ENCODE data around the gene HOXB6.

HOXB6 gene

DNA sequence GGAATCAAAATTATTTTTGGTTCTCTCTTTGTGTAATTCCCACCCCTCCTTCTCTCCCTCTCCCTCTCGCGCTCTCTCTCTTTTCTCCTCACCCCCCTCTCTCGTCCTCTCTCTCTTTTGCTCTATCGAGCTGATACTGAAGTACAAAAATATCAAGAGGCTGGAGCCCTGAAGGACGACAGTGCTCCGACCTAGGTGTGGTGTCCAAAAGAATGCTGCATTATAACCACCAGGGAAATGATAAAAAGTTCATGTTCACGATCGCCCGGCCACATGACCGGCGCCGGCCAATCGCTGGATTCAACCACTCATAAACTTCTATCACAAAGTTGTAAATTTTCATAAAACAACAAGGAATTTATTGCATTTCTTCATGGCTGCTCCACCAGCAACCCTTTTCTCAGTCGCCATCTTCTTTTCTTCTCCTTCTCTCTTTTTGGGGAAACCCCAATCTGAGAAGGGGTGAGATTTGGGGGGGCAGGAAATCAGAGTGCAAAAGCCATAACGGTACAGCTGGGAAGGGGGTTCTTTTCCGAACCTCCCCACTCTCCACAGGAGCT, at the start of gene HOXB6:
Gene HOXB6 (minus strand): TSS at position 217 of the 560 bp plus-strand sequence. CDS start 6,836 bp downstream, outside the sequence.
- no peak for TF ChIP-seq ZNF70 (CRISPR knock-in tag; IDR thresholded peaks at IDR 0.05)
- TF ChIP-seq ESRRG (CRISPR knock-in tag; IDR thresholded peaks at IDR 0.05), result no peak
- TF ChIP-seq SNAI2 (CRISPR knock-in tag; IDR thresholded peaks at IDR 0.05), result no peak
- no peak for TF ChIP-seq ARNTL (CRISPR knock-in tag; IDR thresholded peaks at IDR 0.05; ENCODE audit: borderline replicate concordance, low read depth)
- TF ChIP-seq GLIS3 (CRISPR knock-in tag; IDR thresholded peaks at IDR 0.05), result no peak
- TF ChIP-seq ZFP30 (CRISPR knock-in tag; IDR thresholded peaks at IDR 0.05), result no peak
- no peak for TF ChIP-seq RARB (CRISPR knock-in tag; IDR thresholded peaks at IDR 0.05)
- no peak for TF ChIP-seq TOX (CRISPR knock-in tag; IDR thresholded peaks at IDR 0.05; ENCODE audit: borderline replicate concordance)
- TF ChIP-seq BACH2 (CRISPR knock-in tag; IDR thresholded peaks at IDR 0.05; ENCODE audit: borderline replicate concordance), result no peak
- TF ChIP-seq, protein P1, sequence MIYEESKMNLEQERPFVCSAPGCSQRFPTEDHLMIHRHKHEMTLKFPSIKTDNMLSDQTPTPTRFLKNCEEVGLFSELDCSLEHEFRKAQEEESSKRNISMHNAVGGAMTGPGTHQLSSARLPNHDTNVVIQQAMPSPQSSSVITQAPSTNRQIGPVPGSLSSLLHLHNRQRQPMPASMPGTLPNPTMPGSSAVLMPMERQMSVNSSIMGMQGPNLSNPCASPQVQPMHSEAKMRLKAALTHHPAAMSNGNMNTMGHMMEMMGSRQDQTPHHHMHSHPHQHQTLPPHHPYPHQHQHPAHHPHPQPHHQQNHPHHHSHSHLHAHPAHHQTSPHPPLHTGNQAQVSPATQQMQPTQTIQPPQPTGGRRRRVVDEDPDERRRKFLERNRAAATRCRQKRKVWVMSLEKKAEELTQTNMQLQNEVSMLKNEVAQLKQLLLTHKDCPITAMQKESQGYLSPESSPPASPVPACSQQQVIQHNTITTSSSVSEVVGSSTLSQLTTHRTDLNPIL (CRISPR knock-in tag; IDR thresholded peaks at IDR 0.05; ENCODE audit: low read depth), result no peak
- no peak for TF ChIP-seq TCF4 (CRISPR knock-in tag; IDR thresholded peaks at IDR 0.05; ENCODE audit: borderline replicate concordance)
- TF ChIP-seq, protein P2, sequence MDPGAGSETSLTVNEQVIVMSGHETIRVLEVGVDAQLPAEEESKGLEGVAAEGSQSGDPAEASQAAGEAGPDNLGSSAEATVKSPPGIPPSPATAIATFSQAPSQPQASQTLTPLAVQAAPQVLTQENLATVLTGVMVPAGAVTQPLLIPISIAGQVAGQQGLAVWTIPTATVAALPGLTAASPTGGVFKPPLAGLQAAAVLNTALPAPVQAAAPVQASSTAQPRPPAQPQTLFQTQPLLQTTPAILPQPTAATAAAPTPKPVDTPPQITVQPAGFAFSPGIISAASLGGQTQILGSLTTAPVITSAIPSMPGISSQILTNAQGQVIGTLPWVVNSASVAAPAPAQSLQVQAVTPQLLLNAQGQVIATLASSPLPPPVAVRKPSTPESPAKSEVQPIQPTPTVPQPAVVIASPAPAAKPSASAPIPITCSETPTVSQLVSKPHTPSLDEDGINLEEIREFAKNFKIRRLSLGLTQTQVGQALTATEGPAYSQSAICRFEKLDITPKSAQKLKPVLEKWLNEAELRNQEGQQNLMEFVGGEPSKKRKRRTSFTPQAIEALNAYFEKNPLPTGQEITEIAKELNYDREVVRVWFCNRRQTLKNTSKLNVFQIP (CRISPR knock-in tag; IDR thresholded peaks at IDR 0.05; ENCODE audit: borderline replicate concordance, low read depth), result no peak
- no peak for TF ChIP-seq OSR1 (CRISPR knock-in tag; IDR thresholded peaks at IDR 0.05)
- TF ChIP-seq, protein P3, sequence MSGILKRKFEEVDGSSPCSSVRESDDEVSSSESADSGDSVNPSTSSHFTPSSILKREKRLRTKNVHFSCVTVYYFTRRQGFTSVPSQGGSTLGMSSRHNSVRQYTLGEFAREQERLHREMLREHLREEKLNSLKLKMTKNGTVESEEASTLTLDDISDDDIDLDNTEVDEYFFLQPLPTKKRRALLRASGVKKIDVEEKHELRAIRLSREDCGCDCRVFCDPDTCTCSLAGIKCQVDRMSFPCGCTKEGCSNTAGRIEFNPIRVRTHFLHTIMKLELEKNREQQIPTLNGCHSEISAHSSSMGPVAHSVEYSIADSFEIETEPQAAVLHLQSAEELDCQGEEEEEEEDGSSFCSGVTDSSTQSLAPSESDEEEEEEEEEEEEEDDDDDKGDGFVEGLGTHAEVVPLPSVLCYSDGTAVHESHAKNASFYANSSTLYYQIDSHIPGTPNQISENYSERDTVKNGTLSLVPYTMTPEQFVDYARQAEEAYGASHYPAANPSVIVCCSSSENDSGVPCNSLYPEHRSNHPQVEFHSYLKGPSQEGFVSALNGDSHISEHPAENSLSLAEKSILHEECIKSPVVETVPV (CRISPR knock-in tag; IDR thresholded peaks at IDR 0.05), result no peak
- no peak for TF ChIP-seq ZFP3 (CRISPR knock-in tag; IDR thresholded peaks at IDR 0.05)
- TF ChIP-seq, protein P4, sequence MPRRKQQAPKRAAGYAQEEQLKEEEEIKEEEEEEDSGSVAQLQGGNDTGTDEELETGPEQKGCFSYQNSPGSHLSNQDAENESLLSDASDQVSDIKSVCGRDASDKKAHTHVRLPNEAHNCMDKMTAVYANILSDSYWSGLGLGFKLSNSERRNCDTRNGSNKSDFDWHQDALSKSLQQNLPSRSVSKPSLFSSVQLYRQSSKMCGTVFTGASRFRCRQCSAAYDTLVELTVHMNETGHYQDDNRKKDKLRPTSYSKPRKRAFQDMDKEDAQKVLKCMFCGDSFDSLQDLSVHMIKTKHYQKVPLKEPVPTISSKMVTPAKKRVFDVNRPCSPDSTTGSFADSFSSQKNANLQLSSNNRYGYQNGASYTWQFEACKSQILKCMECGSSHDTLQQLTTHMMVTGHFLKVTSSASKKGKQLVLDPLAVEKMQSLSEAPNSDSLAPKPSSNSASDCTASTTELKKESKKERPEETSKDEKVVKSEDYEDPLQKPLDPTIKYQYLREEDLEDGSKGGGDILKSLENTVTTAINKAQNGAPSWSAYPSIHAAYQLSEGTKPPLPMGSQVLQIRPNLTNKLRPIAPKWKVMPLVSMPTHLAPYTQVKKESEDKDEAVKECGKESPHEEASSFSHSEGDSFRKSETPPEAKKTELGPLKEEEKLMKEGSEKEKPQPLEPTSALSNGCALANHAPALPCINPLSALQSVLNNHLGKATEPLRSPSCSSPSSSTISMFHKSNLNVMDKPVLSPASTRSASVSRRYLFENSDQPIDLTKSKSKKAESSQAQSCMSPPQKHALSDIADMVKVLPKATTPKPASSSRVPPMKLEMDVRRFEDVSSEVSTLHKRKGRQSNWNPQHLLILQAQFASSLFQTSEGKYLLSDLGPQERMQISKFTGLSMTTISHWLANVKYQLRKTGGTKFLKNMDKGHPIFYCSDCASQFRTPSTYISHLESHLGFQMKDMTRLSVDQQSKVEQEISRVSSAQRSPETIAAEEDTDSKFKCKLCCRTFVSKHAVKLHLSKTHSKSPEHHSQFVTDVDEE (CRISPR knock-in tag; IDR thresholded peaks at IDR 0.05), result no peak
- ATAC-seq, result no peak

DNA sequence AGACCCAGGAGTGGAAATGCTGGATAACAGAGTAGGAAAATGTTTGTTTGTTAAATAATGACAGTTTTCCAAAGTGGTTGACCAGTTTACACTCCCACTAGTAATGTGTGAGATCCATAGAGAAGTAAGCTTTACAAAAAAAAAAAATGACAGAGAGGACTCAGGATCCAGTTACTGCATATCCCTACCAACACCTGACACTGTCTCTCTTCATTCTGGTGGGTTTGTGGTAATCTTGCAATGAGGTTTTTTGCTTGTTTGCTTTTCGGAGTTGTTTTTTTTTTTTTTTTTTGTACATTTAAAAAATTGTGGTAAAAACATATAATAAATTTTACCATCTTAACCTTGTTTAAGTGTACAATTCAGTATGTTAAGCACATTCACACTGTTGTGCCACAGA, 45.0 kb upstream of the HOXB6 start:
- no peak for TF ChIP-seq ARNTL (CRISPR knock-in tag; IDR thresholded peaks at IDR 0.05; ENCODE audit: borderline replicate concordance, low read depth)
- TF ChIP-seq ZNF70 (CRISPR knock-in tag; IDR thresholded peaks at IDR 0.05), result no peak
- TF ChIP-seq, protein P4 (CRISPR knock-in tag; IDR thresholded peaks at IDR 0.05), result no peak
- no peak for TF ChIP-seq ZFP30 (CRISPR knock-in tag; IDR thresholded peaks at IDR 0.05)
- no peak for TF ChIP-seq PPARA (CRISPR knock-in tag; IDR thresholded peaks at IDR 0.05; ENCODE audit: borderline replicate concordance)
- TF ChIP-seq, protein P3 (CRISPR knock-in tag; IDR thresholded peaks at IDR 0.05), result no peak
- TF ChIP-seq ZNF8 (CRISPR knock-in tag; IDR thresholded peaks at IDR 0.05), result no peak
- TF ChIP-seq ZNF565 (CRISPR knock-in tag; conservative IDR thresholded peaks at IDR 0.05; ENCODE audit: low read depth), result no peak
- TF ChIP-seq ZFP3 (CRISPR knock-in tag; IDR thresholded peaks at IDR 0.05), result no peak
- no peak for TF ChIP-seq ZC3H10 (CRISPR knock-in tag; IDR thresholded peaks at IDR 0.05)
- no peak for TF ChIP-seq TCF4 (CRISPR knock-in tag; IDR thresholded peaks at IDR 0.05; ENCODE audit: borderline replicate concordance)
- no peak for TF ChIP-seq RARB (CRISPR knock-in tag; IDR thresholded peaks at IDR 0.05)
- no peak for TF ChIP-seq SNAI2 (CRISPR knock-in tag; IDR thresholded peaks at IDR 0.05)
- TF ChIP-seq ISL1 (CRISPR knock-in tag; IDR thresholded peaks at IDR 0.05), result no peak
- TF ChIP-seq, protein P2 (CRISPR knock-in tag; IDR thresholded peaks at IDR 0.05; ENCODE audit: borderline replicate concordance, low read depth), result no peak
- TF ChIP-seq OSR1 (CRISPR knock-in tag; IDR thresholded peaks at IDR 0.05), result no peak
- TF ChIP-seq ESRRG (CRISPR knock-in tag; IDR thresholded peaks at IDR 0.05), result no peak
- no peak for TF ChIP-seq GLIS3 (CRISPR knock-in tag; IDR thresholded peaks at IDR 0.05)

More for the DNA sequence above, 45.0 kb upstream of the HOXB6 start:
- no peak for ATAC-seq

Measured in SK-N-SH treated with all-trans-retinoic acid at 6 μM for 48 hours (cell line).